K562 (cell line): ENCODE data around the gene CRABP2. TPM values are rescaled to one million over a fixed set of nuclear protein-coding genes. Genes with fewer than 3 reads are reported as not detected.

Source experiments
- BHLHE40 ChIP-seq: IDR thresholded peaks from 2 replicates; pipeline ENCODE4 v1.6.1; 2011; ENCODE audit warnings: low read length, improper control_type of control experiment
- L3MBTL2 ChIP-seq: fragments of 450-650 bp; IDR thresholded peaks from 2 replicates; pipeline ENCODE4 v1.6.1; 2016; ENCODE audit warnings: mild to moderate bottlenecking, moderate library complexity
- MEIS2 ChIP-seq: fragments of 450-650 bp; IDR thresholded peaks from 2 replicates; pipeline ENCODE4 v1.6.1; 2014; ENCODE audit warnings: mild to moderate bottlenecking; ENCODE audit not compliant: partially characterized antibody
- NBN ChIP-seq: fragments of 450-650 bp; IDR thresholded peaks from 2 replicates; pipeline ENCODE4 v1.6.1; 2016; ENCODE audit warnings: low read depth, mild to moderate bottlenecking
- POLR2G ChIP-seq: fragments of 200-400 bp; formaldehyde crosslinking; IDR thresholded peaks from 2 replicates; pipeline ENCODE4 v1.6.1; 2017; ENCODE audit warnings: low read depth, mild to moderate bottlenecking, antibody characterized with exemption, low read length, moderate library complexity
- STAG1 ChIP-seq: sonication (generic); formaldehyde crosslinking; IDR thresholded peaks from 2 replicates; pipeline ENCODE4 v1.5.0; 2020; ENCODE audit warnings: missing genetic modification reagents, borderline replicate concordance
- polyA plus RNA-seq, 8 experiments: library from polyadenylated mRNA; depleted of rRNA in 4 of 8; stranded (reverse) in 5 of 8; unstranded in 3 of 8; fragments of >200 nt; fragmentation: Nextera tagmentation in 2 of 8; fragmentation: Illumina TruSeq in 1 of 8; extraction: Ambion mirVana in 2 of 8; extraction: Trizol in 1 of 8; gene quantifications; 2 replicates each; pipeline versions ENCODE4 v1.2.1 to v1.2.3, GENCODE V29; 2011 to 2014; ENCODE audit warnings: inconsistent platforms in 1 of 8, missing spikeins in 1 of 8
- total RNA-seq, 7 experiments: library from RNA; depleted of rRNA in 6 of 7; stranded (reverse); fragments of >200 nt in 6 of 7; fragmentation: Illumina TruSeq in 2 of 7; extraction: Trizol in 2 of 7; gene quantifications; 2 replicates each; pipeline versions ENCODE4 v1.2.1 to v1.2.3, GENCODE V29; 2011 to 2021; ENCODE audit warnings: low replicate concordance in 1 of 7
- TF ChIP-seq, protein P1 (sequence below), 2 experiments: IDR thresholded peaks; 2 replicates each; pipeline ENCODE4 v1.6.1; 2012; ENCODE audit warnings: improper control_type of control experiment in 2 of 2, low read depth in 2 of 2, low read length in 2 of 2, borderline replicate concordance in 1 of 2
- TF ChIP-seq, protein P2 (sequence below), 2 experiments: fragments of 450-650 bp; IDR thresholded peaks; 2 replicates each; pipeline ENCODE4 v1.6.1; 2016; ENCODE audit warnings: mild to moderate bottlenecking in 2 of 2, borderline replicate concordance in 1 of 2, low read depth in 1 of 2, moderate library complexity in 1 of 2
- TF ChIP-seq, protein P3 (sequence below): fragments of 450-650 bp; IDR thresholded peaks from 2 replicates; pipeline ENCODE4 v1.6.1; 2017; ENCODE audit warnings: antibody characterized with exemption, mild to moderate bottlenecking

The CRABP2 gene
- total and polyA plus RNA-seq, 9 of the 15 experiments (the other 6 are each of a cell fraction or from before 2014, with no cell fraction given): 0.30 to 2.5 (median 0.82) TPM

DNA sequence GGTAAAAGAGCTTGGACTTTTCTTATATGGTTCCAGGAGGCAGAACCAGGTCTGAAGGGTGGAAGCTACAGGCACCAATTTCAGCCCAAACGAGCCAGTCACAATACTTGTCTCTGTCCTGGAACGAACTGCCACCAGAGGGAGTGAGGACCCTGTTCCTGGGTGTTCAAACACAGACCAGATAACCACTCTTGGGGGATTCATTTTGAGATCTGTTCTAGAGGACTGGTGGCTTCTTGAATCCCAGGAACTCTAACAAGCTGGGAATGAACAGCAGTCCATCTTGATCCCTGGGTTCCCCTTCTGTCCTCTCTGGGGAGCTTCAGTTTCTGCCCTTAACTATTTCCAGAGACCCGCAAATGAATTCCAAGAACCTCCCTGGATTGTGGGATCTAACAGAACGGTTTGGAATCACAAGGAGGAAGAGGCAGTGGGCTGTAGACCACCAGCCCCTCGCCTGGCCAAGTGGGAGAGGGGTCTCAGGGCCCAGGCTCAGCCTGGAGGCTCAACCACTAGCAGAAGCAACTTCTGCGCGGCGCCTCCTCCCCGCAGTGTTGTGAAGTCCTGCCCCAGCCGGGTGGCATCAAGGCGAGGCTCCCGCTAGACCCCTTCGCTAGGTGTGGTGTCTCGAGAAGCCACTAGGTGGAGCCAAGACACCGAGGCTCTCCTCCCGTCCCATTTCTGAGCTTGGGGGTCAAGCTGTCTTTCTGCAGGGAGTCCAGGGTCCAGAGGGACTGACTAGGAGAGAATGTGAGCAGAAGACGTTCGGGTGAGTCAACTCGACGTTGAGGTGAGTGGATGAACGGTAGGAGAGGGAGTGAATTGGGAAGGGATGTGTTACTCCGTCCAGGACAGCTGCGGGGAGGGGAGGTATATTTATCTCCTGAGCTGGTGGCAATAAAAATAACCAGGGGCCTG lies 16.1 kb downstream of the CRABP2 start (continued):
- TF ChIP-seq NBN (peak; percentile 20; the same call in 1 of the 2 replicates), MEIS2 (peak; percentile 7), L3MBTL2 (peak; percentile 55), POLR2G (peak; percentile 74), STAG1 (CRISPR knock-in tag) (peak; percentile 62), BHLHE40 (peak; percentile 25; the same call in 1 of the 2 replicates)
- TF ChIP-seq, protein P1, sequence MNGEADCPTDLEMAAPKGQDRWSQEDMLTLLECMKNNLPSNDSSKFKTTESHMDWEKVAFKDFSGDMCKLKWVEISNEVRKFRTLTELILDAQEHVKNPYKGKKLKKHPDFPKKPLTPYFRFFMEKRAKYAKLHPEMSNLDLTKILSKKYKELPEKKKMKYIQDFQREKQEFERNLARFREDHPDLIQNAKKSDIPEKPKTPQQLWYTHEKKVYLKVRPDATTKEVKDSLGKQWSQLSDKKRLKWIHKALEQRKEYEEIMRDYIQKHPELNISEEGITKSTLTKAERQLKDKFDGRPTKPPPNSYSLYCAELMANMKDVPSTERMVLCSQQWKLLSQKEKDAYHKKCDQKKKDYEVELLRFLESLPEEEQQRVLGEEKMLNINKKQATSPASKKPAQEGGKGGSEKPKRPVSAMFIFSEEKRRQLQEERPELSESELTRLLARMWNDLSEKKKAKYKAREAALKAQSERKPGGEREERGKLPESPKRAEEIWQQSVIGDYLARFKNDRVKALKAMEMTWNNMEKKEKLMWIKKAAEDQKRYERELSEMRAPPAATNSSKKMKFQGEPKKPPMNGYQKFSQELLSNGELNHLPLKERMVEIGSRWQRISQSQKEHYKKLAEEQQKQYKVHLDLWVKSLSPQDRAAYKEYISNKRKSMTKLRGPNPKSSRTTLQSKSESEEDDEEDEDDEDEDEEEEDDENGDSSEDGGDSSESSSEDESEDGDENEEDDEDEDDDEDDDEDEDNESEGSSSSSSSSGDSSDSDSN (IDR thresholded peaks at IDR 0.05; ENCODE audit: borderline replicate concordance in 1 of 2, low read depth in 2 of 2, low read length in 2 of 2): 0 out of 4 replicates have a peak, but pooled peaks of 1 of the 2 experiments have one; percentile 43
- TF ChIP-seq, protein P2, sequence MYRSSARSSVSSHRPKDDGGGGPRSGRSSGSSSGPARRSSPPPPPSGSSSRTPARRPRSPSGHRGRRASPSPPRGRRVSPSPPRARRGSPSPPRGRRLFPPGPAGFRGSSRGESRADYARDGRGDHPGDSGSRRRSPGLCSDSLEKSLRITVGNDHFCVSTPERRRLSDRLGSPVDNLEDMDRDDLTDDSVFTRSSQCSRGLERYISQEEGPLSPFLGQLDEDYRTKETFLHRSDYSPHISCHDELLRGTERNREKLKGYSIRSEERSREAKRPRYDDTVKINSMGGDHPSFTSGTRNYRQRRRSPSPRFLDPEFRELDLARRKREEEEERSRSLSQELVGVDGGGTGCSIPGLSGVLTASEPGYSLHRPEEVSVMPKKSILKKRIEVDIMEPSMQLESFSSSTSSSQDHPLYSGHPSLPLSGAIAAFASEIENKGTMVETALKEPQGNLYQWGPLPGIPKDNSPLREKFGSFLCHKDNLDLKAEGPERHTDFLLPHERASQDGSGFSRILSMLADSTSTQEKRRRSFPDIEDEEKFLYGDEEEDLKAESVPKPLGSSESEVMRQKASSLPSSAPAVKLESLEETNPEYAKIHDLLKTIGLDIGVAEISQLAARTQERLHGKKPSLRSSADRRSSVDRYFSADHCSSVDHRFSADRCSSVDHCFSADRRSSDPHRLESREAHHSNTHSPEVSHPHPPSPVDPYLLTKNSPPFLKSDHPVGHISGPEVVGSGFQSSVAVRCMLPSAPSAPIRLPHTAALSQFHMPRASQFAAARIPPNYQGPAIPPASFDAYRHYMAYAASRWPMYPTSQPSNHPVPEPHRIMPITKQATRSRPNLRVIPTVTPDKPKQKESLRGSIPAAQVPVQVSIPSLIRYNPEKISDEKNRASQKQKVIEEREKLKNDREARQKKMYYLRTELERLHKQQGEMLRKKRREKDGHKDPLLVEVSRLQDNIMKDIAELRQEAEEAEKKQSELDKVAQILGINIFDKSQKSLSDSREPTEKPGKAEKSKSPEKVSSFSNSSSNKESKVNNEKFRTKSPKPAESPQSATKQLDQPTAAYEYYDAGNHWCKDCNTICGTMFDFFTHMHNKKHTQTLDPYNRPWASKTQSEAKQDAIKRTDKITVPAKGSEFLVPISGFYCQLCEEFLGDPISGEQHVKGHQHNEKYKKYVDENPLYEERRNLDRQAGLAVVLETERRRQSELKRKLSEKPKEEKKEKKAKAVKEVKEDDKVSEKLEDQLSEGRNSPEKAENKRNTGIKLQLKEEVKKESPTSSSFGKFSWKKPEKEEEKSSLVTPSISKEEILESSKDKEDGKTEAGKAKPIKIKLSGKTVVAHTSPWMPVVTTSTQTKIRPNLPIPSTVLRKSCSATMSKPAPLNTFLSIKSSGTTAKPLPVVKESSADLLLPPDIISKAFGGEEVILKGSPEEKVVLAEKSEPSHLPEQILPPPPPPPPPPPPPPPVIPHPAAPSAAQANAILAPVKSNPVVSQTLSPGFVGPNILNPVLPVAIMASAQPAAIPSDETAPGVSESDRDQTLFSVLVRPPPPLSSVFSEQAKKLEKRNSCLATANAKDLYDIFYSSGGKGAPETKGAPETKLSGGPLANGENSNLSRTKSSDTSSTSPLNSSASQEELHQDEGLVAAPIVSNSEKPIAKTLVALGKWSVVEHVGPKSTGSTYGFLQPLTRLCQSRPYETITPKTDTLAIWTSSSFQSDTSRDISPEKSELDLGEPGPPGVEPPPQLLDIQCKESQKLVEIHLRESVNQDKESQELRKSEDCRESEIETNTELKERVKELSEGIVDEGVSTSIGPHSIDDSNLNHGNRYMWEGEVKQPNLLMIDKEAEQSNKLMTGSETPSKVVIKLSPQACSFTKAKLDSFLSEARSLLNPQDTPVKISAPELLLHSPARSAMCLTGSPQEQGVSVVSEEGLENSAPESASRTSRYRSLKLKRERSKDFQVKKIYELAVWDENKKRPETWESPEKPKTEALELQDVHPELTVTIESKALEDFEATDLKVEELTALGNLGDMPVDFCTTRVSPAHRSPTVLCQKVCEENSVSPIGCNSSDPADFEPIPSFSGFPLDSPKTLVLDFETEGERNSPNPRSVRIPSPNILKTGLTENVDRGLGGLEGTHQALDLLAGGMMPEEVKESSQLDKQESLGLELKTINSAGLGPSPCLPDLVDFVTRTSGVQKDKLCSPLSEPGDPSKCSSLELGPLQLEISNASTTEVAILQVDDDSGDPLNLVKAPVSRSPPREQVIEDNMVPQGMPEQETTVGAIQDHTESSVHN (IDR thresholded peaks at IDR 0.05; ENCODE audit: borderline replicate concordance in 1 of 2, low read depth in 1 of 2): no peak
- TF ChIP-seq, protein P3, sequence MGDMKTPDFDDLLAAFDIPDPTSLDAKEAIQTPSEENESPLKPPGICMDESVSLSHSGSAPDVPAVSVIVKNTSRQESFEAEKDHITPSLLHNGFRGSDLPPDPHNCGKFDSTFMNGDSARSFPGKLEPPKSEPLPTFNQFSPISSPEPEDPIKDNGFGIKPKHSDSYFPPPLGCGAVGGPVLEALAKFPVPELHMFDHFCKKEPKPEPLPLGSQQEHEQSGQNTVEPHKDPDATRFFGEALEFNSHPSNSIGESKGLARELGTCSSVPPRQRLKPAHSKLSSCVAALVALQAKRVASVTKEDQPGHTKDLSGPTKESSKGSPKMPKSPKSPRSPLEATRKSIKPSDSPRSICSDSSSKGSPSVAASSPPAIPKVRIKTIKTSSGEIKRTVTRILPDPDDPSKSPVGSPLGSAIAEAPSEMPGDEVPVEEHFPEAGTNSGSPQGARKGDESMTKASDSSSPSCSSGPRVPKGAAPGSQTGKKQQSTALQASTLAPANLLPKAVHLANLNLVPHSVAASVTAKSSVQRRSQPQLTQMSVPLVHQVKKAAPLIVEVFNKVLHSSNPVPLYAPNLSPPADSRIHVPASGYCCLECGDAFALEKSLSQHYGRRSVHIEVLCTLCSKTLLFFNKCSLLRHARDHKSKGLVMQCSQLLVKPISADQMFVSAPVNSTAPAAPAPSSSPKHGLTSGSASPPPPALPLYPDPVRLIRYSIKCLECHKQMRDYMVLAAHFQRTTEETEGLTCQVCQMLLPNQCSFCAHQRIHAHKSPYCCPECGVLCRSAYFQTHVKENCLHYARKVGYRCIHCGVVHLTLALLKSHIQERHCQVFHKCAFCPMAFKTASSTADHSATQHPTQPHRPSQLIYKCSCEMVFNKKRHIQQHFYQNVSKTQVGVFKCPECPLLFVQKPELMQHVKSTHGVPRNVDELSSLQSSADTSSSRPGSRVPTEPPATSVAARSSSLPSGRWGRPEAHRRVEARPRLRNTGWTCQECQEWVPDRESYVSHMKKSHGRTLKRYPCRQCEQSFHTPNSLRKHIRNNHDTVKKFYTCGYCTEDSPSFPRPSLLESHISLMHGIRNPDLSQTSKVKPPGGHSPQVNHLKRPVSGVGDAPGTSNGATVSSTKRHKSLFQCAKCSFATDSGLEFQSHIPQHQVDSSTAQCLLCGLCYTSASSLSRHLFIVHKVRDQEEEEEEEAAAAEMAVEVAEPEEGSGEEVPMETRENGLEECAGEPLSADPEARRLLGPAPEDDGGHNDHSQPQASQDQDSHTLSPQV: peak; percentile 10; the same call in 1 of the 2 replicates
